GM18868 (cell line): ENCODE data around the gene NUAK2.

Source experiments
- ATAC-seq: cut with Tn5 transposase; IDR thresholded peaks from one replicate; pipeline ENCODE4 v1.9.1; 2021; ENCODE audit warnings: mild to moderate bottlenecking, moderate library complexity; ENCODE audit not compliant: unreplicated experiment

The NUAK2 gene

DNA sequence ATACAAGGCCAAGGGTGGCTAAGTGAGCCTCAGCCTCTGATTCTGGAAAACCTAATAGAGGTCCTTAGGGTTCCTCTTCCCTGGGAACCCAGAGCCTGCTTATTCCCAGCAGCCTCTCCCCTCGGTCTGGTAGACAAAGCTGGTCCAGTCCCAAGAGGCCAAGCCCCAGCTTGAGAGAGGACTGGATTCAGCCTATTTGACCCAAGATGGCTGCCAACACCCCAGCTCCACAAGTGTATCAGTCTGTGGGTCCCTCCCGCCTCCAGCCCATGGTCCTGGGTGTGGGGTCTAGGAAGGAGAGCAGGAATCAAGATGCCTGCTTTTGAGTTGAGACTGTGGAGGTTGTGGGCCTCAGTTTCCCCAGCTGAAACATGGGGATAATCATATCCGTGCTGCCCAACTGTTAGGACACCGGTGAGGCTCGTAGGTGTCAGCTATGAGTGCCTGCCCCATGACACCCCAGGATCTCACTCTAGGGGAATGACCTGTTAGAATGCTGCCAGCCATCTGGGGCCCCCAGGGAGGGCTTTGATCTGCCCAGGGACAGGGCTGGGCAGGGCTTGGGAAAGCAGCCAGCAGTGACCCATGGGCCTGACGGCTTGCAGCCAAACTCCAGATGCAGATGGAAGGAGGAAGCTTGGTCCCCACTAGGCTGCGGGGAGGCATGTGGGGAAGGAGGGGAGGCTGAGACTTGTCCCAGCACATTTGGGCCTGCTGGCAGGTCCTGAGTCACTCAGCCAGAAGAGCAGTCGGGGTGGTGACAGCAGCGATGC lies 45.4 kb downstream of the NUAK2 start:
- no peak for ATAC-seq

GRCh38 chr1:205275133-205275532 lies 46.4 kb downstream of the NUAK2 start:
- no peak for ATAC-seq

DNA sequence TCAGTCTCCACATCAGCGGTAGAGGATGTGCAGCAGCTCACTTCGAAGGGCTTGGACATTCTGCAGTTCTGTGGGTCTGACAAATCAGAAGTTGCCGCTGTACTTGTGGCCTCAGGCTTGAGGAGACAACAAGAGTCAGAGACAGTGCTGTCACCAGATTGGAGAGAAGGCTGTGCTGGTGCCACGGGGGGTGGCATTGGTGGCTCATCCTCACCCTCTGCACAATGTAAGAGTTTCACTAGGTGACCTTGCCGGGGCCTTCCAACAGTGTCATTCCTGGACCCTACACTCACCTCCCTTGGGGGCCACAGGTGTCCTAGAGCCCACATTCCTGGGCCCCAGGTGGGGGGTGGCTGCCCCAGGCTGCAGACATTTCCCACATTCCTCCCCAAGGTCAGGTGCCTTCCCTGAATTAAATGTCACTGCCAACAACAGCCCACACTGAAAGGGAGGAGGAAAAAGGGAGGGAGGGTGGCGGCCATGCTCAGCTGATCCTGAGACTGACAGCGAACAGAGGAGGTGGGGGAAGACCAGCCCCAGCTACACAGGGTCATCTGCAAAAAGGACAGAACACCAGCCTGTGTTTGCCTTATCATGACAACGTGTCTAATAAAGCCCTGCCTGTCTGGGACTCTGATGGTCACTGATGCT lies 47.4 kb downstream of the NUAK2 start:
- no peak for ATAC-seq

DNA sequence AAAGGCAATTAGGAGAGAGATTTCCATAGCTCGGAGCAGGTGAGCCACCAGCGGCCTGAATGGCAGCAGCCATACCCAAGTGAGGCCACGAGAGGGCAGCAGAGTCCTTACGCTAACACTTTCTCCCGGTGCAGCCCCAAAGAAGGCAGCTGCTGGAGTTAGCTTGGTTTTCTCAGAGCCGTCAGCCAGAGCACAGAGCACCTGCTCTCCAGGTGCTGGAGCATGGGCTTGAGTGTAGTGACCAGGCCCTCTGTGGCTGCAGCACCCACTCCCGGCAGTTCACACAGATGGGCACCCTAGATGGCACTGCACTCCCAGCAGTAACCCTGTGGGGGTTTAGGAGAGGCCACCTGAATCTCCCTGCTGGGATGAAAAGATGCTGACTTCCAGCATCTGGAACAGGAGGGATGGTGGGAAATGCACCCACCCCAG lies 48.0 kb downstream of the NUAK2 start:
- peak; percentile 55 for ATAC-seq

DNA sequence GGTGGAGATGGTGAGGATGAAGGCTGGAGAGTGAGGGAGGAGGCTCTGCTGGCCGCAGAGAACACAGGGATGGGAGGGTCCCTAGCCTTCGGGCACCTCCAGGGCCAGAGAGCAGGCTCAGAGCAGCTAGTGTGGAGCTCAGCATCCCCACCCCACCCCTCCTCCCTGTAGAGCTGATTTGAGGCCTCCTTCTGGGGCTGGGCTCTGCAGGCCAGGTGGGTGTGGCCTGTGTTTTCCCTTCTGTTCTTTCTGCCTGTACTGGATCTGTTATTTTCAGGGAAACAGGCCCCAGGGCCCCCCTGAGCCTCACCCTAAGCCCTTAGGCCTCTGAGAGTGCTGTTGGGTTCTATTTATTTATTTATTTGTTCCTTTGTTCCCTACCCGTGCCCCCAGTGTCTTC lies 49.0 kb downstream of the NUAK2 start:
- no peak for ATAC-seq

DNA sequence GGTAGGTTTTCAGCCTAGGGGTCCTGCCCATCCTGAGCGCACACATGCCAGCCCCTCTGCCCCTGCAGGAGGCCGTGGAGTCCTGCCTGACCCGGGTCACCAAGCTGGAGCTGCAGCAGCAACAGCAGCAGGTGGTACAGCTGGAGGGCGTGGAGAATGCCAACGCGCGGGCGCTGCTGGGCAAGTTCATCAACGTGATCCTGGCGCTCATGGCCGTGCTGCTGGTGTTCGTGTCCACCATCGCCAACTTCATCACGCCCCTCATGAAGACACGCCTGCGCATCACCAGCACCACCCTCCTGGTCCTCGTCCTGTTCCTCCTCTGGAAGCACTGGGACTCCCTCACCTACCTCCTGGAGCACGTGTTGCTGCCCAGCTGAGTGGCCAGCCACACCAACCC lies 49.8 kb downstream of the NUAK2 start:
- no peak for ATAC-seq

DNA sequence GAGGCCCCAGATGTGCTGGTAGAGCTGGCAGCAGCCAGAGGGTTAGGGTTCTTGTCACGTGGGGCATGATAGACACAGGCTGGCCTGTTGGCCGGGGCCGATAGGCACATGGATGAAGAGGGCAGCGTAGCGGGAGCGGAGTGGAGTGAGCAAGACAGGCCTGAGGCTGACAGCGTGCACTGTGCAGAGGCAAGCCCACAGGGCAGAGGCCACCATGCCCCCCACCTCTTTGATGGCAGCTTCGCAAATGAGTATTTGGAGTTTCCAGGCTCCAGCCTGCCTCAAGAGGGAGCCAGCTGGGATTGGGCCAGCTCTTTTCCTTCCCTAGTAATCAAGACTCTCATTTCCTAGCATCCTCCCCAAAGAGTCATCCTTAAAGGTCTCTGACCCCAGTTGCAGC lies 50.3 kb downstream of the NUAK2 start:
- no peak for ATAC-seq

DNA sequence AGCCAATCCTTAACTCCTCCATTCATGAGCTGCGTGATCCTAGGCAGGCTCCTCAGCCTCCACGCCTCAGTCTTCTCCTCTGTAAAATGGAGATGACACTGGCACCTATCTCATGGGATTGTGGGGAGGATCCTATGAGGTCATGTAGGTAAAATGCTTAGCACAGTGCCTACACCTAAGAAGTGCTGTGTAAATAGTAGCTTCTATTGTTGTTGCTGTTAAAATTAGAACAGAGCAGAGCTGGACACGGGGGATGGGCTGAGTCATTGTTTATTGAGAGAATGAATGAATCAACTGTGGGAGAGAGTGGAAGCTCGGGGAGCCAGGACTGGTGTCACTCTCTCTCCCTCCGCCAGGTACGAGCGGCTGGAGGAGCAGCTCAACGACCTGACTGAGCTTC lies 50.8 kb downstream of the NUAK2 start:
- no peak for ATAC-seq

DNA sequence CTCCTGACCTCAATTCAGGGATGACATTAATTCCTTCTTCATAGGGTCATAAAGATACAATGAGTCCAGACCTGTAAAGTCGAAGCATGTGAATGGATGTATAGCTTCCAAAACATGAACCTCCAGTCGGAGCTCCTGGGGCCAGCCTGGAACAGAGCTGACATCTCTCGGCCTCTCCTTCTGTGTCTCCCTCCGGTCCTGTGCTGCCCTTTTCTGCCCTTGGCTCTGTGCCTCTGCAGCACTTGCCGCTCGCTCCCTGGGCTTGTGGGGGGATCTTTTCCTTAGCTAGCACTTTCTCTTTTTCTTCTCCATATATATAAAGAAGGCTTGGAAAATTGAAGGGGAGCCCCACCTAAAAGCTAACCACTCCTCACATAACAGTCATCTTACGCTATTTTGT lies 51.3 kb downstream of the NUAK2 start:
- ATAC-seq, result no peak

DNA sequence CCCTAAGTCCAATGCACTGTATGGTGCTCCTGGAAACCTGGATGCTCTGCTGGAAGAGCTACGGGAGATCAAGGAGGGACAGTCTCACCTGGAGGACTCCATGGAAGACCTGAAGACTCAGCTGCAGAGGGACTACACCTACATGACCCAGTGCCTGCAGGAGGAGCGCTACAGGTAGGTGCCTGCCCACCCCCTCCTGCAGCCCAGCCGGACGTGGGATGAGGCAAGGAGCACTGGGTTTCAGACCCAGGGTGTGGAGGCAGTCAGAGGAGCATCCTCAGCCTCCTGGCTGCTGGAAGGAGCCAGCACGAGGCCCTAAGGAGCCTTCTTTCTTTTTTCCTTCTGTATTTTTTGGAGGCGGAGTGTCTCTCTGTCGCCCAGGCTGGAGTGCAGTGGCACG lies 51.8 kb downstream of the NUAK2 start:
- no peak for ATAC-seq

- no peak for ATAC-seq
Observed at GRCh38 chr1:205268846-205269680, 52.5 kb downstream of the NUAK2 start.

- no peak for ATAC-seq
Observed at GRCh38 chr1:205267306-205267902, 54.1 kb downstream of the NUAK2 start.

DNA sequence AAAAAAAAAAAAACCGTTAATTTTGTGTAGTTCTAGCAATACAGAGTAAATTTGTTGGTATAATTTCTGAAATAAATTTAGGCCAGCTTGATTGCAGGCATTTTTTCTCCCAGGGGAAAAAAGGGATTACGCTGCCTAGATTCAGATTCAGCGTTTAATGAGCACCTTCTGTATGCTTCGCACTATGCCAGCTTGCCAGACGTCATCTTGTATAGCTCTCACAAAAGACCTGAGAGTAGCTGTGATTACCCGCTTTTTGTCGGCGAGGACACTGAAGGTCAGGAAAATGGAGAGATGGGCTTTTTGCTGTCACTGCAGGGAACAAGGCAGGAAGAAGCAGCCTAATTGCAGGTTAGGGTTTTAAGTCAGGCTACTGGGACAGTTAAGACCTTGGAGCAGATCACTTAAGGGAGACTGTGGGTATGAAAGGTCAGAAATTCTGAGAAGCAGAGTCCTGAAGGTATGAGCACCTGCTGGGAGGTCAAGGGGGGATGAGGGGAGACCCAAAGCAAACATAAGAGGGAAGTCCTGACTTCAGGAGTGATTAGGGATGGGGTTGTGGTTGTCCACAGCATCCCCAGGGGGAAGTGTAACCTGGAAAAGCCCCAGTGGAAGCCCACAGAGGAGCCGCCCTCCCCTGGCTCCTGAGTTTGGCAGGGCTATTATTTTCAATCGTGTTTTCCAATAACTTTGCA lies 54.8 kb downstream of the NUAK2 start:
- ATAC-seq, result no peak

DNA sequence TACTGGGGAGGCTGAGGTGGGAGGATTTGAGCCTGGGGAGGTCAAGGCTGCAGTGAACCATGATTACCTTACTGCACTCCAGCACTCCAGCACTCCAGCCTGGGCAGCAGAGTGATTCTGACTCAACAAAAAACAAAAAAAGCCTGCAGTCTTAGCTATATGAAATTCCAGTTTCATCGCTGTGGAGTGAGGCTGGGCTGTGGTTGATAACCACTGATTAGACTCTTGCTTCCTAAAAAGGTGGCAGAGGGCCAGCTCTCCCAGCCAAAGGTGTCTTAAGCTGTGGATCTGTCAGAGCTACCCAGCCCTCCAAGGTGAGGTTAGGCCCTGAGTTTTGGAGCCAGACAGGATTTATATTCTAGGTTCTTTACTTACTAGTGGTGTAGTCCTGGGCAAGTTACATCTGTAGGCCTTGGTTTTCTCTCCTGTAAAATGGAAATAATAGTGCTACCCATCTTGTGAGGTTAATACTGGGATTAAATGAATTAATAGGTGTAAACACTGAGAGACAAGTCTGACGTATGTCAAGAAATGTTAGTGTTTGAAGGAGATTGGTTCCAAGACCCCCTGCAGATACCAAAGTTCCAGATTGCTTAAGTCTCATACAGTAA lies 57.9 kb downstream of the NUAK2 start:
- ATAC-seq, result no peak

DNA sequence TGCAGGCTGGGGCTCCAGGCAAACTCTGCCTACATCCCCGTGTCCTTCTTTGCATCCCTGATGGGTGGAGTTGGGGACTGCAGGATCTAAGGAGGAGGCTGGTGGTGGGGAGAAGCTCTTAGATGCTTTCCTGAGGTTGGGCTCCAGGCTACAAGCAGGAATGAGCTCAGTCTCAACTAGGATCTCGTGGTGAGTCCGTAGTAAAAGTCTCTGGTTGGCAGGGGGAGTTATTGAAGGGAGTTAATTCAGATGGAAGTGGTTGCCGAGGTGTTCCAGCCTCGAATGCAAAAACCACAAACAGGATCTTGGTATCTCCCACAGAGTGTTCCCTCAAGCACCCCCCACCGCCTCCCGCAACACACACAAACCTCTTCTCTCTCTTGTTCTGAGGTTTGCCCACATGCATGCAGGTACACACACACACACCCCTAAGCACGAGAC lies 58.8 kb downstream of the NUAK2 start:
- ATAC-seq, result no peak

- ATAC-seq, result no peak
Observed at GRCh38 chr1:205261946-205262691, 59.4 kb downstream of the NUAK2 start.

DNA sequence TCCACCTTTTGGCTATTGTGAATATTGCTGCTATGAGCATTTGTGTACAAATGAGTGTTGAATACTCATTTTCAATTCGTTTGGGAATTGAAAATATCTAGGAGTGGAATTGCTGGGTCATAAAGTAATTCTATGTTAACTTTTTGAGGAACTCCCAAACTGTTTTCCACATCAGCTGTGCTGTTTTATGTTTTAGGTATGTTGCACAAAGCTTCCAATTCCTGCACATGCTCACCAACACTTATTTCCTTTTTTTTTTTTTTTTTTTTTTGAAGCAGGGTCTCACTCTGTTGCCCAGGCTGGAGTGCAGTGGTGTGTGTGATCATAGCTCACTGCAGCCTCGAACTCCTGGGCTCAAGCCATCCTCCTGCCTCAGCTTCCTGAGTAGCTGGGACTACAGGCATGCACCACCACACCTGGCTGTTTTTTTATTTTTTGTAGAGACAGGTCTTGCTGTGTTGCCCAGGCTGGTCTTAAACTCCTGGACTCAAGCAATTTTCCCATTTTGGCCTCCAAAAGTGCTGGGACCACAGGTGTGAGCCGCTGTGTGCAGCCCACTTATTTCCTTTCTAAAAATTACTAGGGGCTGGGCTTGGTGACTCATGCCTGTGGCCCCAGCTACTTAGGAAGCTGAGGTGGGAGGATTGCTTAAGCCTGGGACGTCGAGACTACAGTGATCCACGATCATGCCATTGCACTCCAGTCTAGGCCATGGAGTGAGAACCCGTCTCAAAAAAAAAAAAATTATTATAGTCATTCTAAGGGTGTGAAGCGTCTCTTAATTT lies 60.4 kb downstream of the NUAK2 start:
- ATAC-seq, result no peak

DNA sequence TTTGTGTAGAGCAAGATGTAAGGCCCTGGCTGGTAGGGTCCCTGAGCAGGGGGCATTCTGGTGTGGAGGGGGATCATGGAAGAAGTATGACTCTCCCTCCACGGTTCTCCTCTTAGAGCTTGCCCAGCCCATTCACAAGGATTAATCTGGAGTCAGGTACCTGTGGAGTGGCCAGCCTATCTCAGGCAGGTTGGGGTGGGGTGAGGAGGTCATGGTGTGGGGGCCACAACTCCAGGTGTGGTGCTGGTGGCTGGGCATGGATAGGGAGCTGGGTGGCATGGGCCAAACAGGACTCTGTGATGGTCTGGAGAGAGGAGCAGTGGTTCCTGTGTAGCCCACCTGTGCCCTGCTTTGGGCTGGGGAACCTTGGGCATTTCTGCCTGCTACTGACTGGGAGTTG lies 61.5 kb downstream of the NUAK2 start:
- ATAC-seq, result no peak

DNA sequence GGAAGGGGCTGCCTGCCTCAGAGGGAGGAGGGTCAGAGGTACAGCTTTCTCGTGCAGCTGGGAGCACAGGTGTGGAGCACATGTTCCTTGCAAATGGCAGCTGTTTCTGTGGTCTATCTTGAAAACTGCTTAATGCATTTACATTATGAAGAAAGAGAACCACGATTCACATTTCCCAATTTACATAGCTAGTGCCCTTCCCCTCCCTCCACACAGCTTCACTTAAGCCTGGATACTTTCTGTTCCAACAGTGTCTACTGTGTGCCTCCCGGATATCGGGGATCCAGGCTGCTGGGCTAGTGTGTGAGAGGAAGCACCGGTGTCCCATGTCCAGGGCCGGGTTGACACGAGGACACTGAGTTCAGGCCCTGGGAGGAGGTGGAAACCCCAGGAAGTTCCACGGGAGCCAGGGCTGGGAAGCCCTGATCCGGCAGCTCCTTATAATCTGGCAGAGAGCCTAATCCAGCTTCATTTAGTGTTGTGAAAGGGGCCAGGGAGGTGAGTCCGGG lies 62.2 kb downstream of the NUAK2 start:
- ATAC-seq, result no peak
